ENCODE data around the gene UBE2F.
"Not testable (repeated sequence)": the region's sequence is repeated elsewhere in the genome, so short reads cannot be mapped to it uniquely, and the experiment has no call there.

UBE2F gene

GRCh38 chr2:237946423-237946822 is 20.4 kb upstream of the UBE2F start:
- DNase-seq, result no peak

GRCh38 chr2:237951354-237951753 is 15.5 kb upstream of the UBE2F start:
- DNase-seq, result not testable (repeated sequence)

- DNase-seq, result no peak
Observed at GRCh38 chr2:237951878-237952277, 14.9 kb upstream of the UBE2F start.

GRCh38 chr2:237952851-237953250 is 14.0 kb upstream of the UBE2F start:
- DNase-seq, result no peak

- no peak for DNase-seq
Observed at GRCh38 chr2:237955640-237956401, 11.0 kb upstream of the UBE2F start.

GRCh38 chr2:237956402-237956736 is 10.4 kb upstream of the UBE2F start:
- no peak for DNase-seq

GRCh38 chr2:237961637-237962036 is 5.2 kb upstream of the UBE2F start:
- no peak for DNase-seq

GRCh38 chr2:237962432-237963084 is 4.3 kb upstream of the UBE2F start:
- no peak for DNase-seq

- DNase-seq, result not testable (repeated sequence)
Observed at GRCh38 chr2:237963490-237963991, 3.3 kb upstream of the UBE2F start.

- no peak for DNase-seq
Observed at GRCh38 chr2:237964194-237964577, 2.6 kb upstream of the UBE2F start.

- DNase-seq, result no peak
Observed at GRCh38 chr2:237964578-237965404, 2.0 kb upstream of the UBE2F start.

GRCh38 chr2:237965844-237966243 is 970 bp upstream of the UBE2F start:
- DNase-seq, result not testable (repeated sequence)

GRCh38 chr2:237966250-237966564 is 607 bp upstream of the UBE2F start:
- DNase-seq, result no peak

- DNase-seq, result peak; percentile 13
Observed at GRCh38 chr2:237967463-237967951, 693 bp downstream of the UBE2F start.

- DNase-seq, result peak; percentile 27
Observed at GRCh38 chr2:237968048-237968862, 1.4 kb downstream of the UBE2F start.

- DNase-seq, result no peak
Observed at GRCh38 chr2:237971661-237972060, 4.8 kb downstream of the UBE2F start.

- no peak for DNase-seq
Observed at GRCh38 chr2:237972211-237972610, 5.4 kb downstream of the UBE2F start.

GRCh38 chr2:237972936-237973335 is 6.1 kb downstream of the UBE2F start:
- no peak for DNase-seq

GRCh38 chr2:237977380-237977779 is 10.6 kb downstream of the UBE2F start:
- no peak for DNase-seq

- DNase-seq, result no peak
Observed at GRCh38 chr2:237978058-237978712, 11.4 kb downstream of the UBE2F start.

- DNase-seq, result no peak
Observed at GRCh38 chr2:237979331-237979730, 12.5 kb downstream of the UBE2F start.

GRCh38 chr2:237980087-237980486 is 13.3 kb downstream of the UBE2F start:
- no peak for DNase-seq
